HG03520 (cell line): ENCODE measurements around the gene SNX12.
A peak's percentile ranks its signal among the peaks of the same experiment; 100 is the strongest.

ENCODE experiments used
- ATAC-seq: cut with Tn5 transposase; IDR thresholded peaks from one replicate; pipeline ENCODE4 v1.9.1; 2021; ENCODE audit warnings: mild to moderate bottlenecking, moderate library complexity; ENCODE audit not compliant: unreplicated experiment

Gene SNX12

GRCh38 chrX:71068044-71068918 lies at the start of gene SNX12:
Gene SNX12 (minus strand): TSS chrX:71068334. CDS start chrX:71068306, 28 bp downstream.
- peak; percentile 92 for ATAC-seq

GRCh38 chrX:71117358-71117757 lies 49.2 kb upstream of the SNX12 start:
- no peak for ATAC-seq

- no peak for ATAC-seq
These were observed 43.8 kb upstream of the SNX12 start for GRCh38 chrX:71111921-71112431.

GRCh38 chrX:71111141-71111843 lies 43.2 kb upstream of the SNX12 start, which contains the start of gene IL2RG:
Gene IL2RG (minus strand): TSS chrX:71111577. CDS start chrX:71111539, 38 bp downstream.
- ATAC-seq, result peak; percentile 96

GRCh38 chrX:71109051-71109450 lies 40.9 kb upstream of the SNX12 start:
- ATAC-seq, result no peak

GRCh38 chrX:71107762-71108360 lies 39.7 kb upstream of the SNX12 start:
- ATAC-seq, result no peak

- no peak for ATAC-seq
These were observed 39.1 kb upstream of the SNX12 start for GRCh38 chrX:71107245-71107644.

- ATAC-seq, result no peak
These were observed 38.3 kb upstream of the SNX12 start, which contains the start of gene CXorf65 for GRCh38 chrX:71106427-71106826. Gene CXorf65 (minus strand): TSS chrX:71106740. CDS start chrX:71106556, 184 bp downstream.

GRCh38 chrX:71105628-71106027 lies 37.5 kb upstream of the SNX12 start:
- no peak for ATAC-seq

- no peak for ATAC-seq
These were observed 35.2 kb upstream of the SNX12 start for GRCh38 chrX:71103110-71103983.

GRCh38 chrX:71102292-71102691 lies 34.2 kb upstream of the SNX12 start:
- ATAC-seq, result no peak

- no peak for ATAC-seq
These were observed 32.7 kb upstream of the SNX12 start for GRCh38 chrX:71100581-71101505.

- no peak for ATAC-seq
These were observed 31.6 kb upstream of the SNX12 start for GRCh38 chrX:71099736-71100135.

GRCh38 chrX:71098951-71099506 lies 30.9 kb upstream of the SNX12 start:
- no peak for ATAC-seq

- no peak for ATAC-seq
These were observed 30.2 kb upstream of the SNX12 start for GRCh38 chrX:71098302-71098701.

- no peak for ATAC-seq
These were observed 28.6 kb upstream of the SNX12 start for GRCh38 chrX:71096760-71097032.

- no peak for ATAC-seq
These were observed 28.0 kb upstream of the SNX12 start for GRCh38 chrX:71095981-71096759.

- peak; percentile 91 for ATAC-seq
These were observed 27.4 kb upstream of the SNX12 start, which contains the start of gene FOXO4 for GRCh38 chrX:71095555-71095980. Gene FOXO4 (plus strand): TSS chrX:71095851. CDS start chrX:71096529, 678 bp downstream.
